PC-3 (cell line): ENCODE measurements around the gene ARL14. TPM values are rescaled to one million over a fixed set of nuclear protein-coding genes. Genes with fewer than 3 reads are reported as not detected.

Experiments
- ATAC-seq: fragments of 200-7000 bp; cut with Tn5 transposase; 2 replicates; pipeline ENCODE4 v1.9.1; 2020; ENCODE audit warnings: mild to moderate bottlenecking, moderate library complexity
- BruUV-seq: library from RNA; stranded (reverse); fragments of 400-500 nt; replicated peaks from 2 replicates; lab custom pipeline; 2021; lab: Mats Ljungman, UMichigan
- CTCF ChIA-PET: fragments of 300-600 bp; sonication (Branson Sonifier 250); formaldehyde crosslinking; loops from one replicate; lab custom pipeline; 2022; ENCODE audit warnings: antibody characterized with exemption; lab: Charles Lee
- POLR2A ChIA-PET: fragments of 300-600 bp; sonication (Branson Sonifier 250); formaldehyde crosslinking; loops from one replicate; lab custom pipeline; 2022; ENCODE audit warnings: antibody characterized with exemption; ENCODE audit not compliant: unreplicated experiment; lab: Charles Lee
- DNase-seq: peaks from one replicate; pipeline ENCODE4 v3.0.0-alpha.2; 2015
- H2AFZ ChIP-seq: fragments of 300-600 bp; sonication (generic); 2 replicates; pipeline ENCODE4 v1.6.0; 2016; ENCODE audit warnings: antibody characterized with exemption, low read length
- H3F3A ChIP-seq: fragments of 300-600 bp; sonication (generic); one replicate; pipeline ENCODE4 v1.6.0; 2017; ENCODE audit warnings: antibody characterized with exemption, low read length, control low read depth, mild to moderate bottlenecking; ENCODE audit not compliant: unreplicated experiment
- H3K27ac ChIP-seq: fragments of 300-600 bp; sonication (generic); 2 replicates; pipeline ENCODE4 v1.5.1; 2016; ENCODE audit warnings: mild to moderate bottlenecking, low read length
- H3K27me3 ChIP-seq: fragments of 300-600 bp; sonication (generic); 2 replicates; pipeline ENCODE4 v1.6.1; 2016; ENCODE audit warnings: low read length, mixed read lengths
- H3K36me3 ChIP-seq: fragments of 300-600 bp; sonication (generic); 2 replicates; pipeline ENCODE4 v1.6.1; 2016; ENCODE audit warnings: low read depth, mixed run types, low read length, mixed read lengths
- H3K4me1 ChIP-seq: fragments of 300-600 bp; sonication (generic); 2 replicates; pipeline ENCODE4 v1.5.1; 2016; ENCODE audit warnings: low read length; ENCODE audit not compliant: insufficient read depth
- H3K4me2 ChIP-seq: fragments of 300-600 bp; sonication (generic); 2 replicates; pipeline ENCODE4 v1.6.0; 2016; ENCODE audit warnings: low read length
- H3K4me3 ChIP-seq: fragments of 300-600 bp; sonication (generic); 2 replicates; pipeline ENCODE4 v1.5.1; 2016; ENCODE audit warnings: mild to moderate bottlenecking, low read length, mixed read lengths
- H3K79me2 ChIP-seq: fragments of 300-600 bp; sonication (generic); 2 replicates; pipeline ENCODE4 v1.6.1; 2017; ENCODE audit warnings: low read length, mixed read lengths
- H3K9ac ChIP-seq: fragments of 300-600 bp; sonication (generic); 2 replicates; pipeline ENCODE4 v1.6.0; 2016; ENCODE audit warnings: mild to moderate bottlenecking, low read length
- H3K9me2 ChIP-seq: fragments of 300-600 bp; sonication (generic); replicated peaks from 2 replicates; pipeline ENCODE4 v1.6.1; 2016; ENCODE audit warnings: mixed run types, low read length, mixed read lengths
- H3K9me3 ChIP-seq: fragments of 300-600 bp; sonication (generic); 2 replicates; pipeline ENCODE4 v1.6.1; 2016; ENCODE audit warnings: low read length, mixed read lengths
- H4K20me1 ChIP-seq: fragments of 300-600 bp; sonication (generic); 2 replicates; pipeline ENCODE4 v1.6.1; 2016; ENCODE audit warnings: low read length, mixed read lengths
- CTCF ChIP-seq: fragments of 300-600 bp; sonication (generic); conservative IDR thresholded peaks from 2 replicates; pipeline ENCODE4 v1.5.1; 2017; ENCODE audit warnings: antibody characterized with exemption, low read depth, mild to moderate bottlenecking, low read length
- EZH2 ChIP-seq: fragments of 300-600 bp; sonication (generic); IDR thresholded peaks from one replicate; pipeline ENCODE4 v1.6.1; 2017; ENCODE audit warnings: antibody characterized with exemption, mild to moderate bottlenecking, low read length; ENCODE audit not compliant: unreplicated experiment
- EZH2phosphoT487 ChIP-seq: fragments of 300-600 bp; sonication (generic); IDR thresholded peaks from 2 replicates; pipeline ENCODE4 v1.6.1; 2018; ENCODE audit warnings: mild to moderate bottlenecking, antibody characterized with exemption, low read length, borderline replicate concordance
- intact Hi-C: fragments of 100-400 bp; cut with micrococcal nuclease; formaldehyde crosslinking; loops from 2 replicates; pipeline ENCODE4 v1.9.0; 2023
- total RNA-seq: library from RNA; depleted of rRNA; stranded (reverse); fragments of >200 nt; gene quantifications from 2 replicates; pipeline ENCODE4 v1.2.3, GENCODE V29; 2014; rRNA removed

ARL14 gene
- total RNA-seq, 1 experiment from 2014 or later: 3.9 TPM

- CTCF ChIA-PET: no interaction called here
- Histone ChIP-seq H3K9me3 (no peaks in the 10 kb centered on the region), H2AFZ (no peak overlapping the region), H3K36me3 (no peaks in the 10 kb centered on the region), H3K4me3 (no peak overlapping the region), H3K27me3 (no peaks in the 10 kb centered on the region), H3K79me2 (no peaks in the 10 kb centered on the region), H3K4me1 (no peaks in the 10 kb centered on the region), H4K20me1 (no peaks in the 10 kb centered on the region), H3K4me2 (no peak overlapping the region), H3K9me2 (no peaks in the 10 kb centered on the region), H3K27ac (no peak overlapping the region), H3K9ac (no peak overlapping the region), H3F3A (no peaks in the 10 kb centered on the region)
- POLR2A ChIA-PET: no interaction called here
- ATAC-seq: no peak
- DNase-seq: no peak
- BruUV-seq: no TSS peak
- TF ChIP-seq EZH2 (no peak), CTCF (no peak), EZH2phosphoT487 (no peak)
- intact Hi-C loops: no loop called here
Measured at GRCh38 chr3:160725338-160725737, 48.4 kb downstream of the ARL14 start.

Other genes starting within 250 kb of the ARL14 start
- gene TRIM59, start 227.4 kb upstream of the ARL14 start, total RNA-seq: 25.3 and 26.4 TPM in 2 replicates
- 31.5 and 33.7 TPM in 2 replicates for gene KPNA4, start 111.6 kb upstream of the ARL14 start, total RNA-seq
- gene PPM1L, start 79.1 kb downstream of the ARL14 start, total RNA-seq: 2.4 and 7.0 TPM in 2 replicates